HG02885 (cell line): ENCODE measurements around the gene HBZ.
"Not testable (repeated sequence)": the region's sequence is repeated elsewhere in the genome, so short reads cannot be mapped to it uniquely, and the experiment has no call there.

Experiments
- ATAC-seq: cut with Tn5 transposase; IDR thresholded peaks from one replicate; pipeline ENCODE4 v1.9.1; 2021; ENCODE audit warnings: mild to moderate bottlenecking; ENCODE audit not compliant: unreplicated experiment, poor library complexity

Gene HBZ

GRCh38 chr16:132120-132519 lies 20.3 kb upstream of the HBZ start:
- ATAC-seq, result no peak

GRCh38 chr16:133716-134115 lies 18.7 kb upstream of the HBZ start:
- ATAC-seq, result no peak

GRCh38 chr16:138049-138417 lies 14.4 kb upstream of the HBZ start:
- ATAC-seq, result no peak

DNA sequence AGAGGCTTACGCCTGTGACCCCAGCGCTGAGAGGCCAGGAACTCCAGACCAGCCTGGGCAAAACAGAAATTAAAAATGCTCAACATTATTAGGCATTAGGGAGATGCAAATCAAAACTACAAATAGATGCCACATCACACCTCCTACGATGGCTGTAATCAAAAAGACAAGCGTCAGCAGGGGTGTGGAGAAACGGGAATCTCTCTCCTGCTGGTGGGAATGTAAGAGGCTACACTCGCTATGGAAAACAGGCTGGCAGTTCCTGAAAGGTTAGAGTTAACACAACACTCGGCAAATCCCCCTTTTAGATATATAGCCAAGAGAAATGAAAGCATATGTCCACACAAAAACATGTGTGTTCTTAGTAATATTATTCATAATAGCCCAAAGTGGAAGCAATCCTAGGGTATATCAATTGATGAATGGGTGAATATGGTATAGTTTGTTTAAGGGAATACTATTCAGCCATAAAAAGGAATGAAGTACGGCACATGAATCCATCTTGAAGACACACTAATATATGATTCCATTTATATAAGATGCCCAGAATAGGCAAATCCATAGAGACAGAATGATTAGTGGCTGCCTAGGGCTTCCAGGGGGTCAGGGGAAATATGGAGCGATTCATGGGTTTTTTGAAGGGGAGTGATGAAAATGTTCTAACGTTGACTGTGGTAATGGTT lies 12.1 kb upstream of the HBZ start:
- no peak for ATAC-seq

DNA sequence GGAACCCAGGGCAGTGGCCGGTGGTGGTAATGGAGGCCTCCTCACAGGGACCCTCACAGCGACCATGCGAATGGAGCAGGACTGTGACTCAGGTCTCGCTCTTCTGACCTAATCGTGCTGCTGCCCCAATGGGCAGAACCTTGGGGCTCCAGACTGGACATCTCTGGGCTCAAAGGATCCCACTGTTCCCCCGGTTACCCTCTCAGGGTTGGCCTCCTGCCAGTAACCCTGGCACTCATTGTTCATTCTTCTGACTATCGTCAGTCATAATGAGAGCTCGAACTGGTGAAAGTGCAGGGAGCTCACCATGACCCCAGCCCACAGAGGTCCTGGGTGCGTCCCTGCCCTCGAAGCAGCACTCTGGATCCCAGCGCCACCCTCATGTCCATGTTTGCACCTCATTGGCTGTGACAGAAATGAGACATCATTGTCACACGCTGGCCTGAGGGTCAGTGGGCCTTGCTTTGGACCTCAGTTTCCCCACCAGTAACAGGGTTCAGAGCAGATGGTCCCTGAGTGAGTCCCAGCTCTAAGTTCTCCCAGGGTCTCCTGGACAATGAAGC lies 10.0 kb upstream of the HBZ start:
- no peak for ATAC-seq

DNA sequence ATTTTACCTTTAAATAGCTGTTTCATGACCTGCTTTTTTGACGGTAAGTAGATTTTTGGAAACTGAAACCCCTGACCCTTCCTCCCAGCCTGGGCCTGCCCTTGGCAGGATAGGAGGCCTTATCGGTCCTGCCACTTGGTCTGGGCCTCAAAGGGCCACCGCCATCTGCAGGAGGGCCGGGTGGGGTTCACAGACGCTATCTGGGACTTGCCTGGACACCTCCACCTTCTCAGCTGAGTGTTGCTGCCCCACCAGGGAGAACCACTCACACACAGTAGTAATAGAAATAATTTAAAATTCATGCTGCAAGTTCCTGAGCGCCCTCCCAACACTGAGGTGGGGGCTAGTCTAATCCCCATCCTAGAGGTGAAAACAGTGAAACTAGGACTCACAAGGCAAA lies 9.4 kb upstream of the HBZ start:
- no peak for ATAC-seq

DNA sequence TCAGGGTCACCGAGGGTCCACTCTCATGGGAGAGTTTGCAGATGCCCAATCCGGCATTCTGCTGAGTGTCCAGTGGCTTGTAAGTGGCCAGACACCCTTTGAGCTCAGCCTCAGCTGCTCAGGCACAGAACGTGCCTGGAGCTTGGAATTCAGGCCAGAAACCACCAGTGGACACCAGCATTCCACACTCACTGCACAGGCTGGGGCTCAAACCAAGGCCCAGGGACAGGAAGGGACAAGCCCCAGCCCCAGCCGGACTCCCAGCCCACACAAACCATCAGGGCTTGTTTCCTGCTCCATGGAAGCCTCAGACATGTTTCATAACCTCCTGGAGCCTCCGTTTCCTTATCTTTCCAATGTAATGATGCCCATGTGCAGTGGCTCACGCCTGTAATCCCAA lies 9.0 kb upstream of the HBZ start:
- ATAC-seq, result no peak

DNA sequence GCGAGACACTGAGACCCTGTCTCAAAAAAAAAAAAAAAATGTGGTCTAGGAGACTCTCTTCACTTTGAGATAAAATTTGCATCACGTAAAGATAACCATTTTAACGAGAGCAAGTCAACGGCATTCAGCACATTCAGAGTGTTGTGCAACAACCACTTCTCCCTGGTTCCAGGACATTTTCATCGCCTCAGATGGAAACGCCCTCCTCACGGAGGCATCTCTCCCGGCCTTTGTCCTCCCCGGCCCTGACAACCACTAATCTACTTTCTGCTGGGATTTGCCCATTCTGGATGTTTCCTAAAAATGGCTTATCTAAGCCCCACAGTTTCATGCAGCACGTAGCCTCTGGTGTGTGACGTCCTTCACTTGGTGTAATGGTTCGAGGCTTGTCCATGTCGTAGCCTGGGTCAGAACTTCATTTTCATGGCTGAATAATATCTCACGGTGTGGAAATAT lies 7.6 kb upstream of the HBZ start:
- ATAC-seq, result no peak

GRCh38 chr16:146646-147045 lies 5.8 kb upstream of the HBZ start:
- ATAC-seq, result no peak

DNA sequence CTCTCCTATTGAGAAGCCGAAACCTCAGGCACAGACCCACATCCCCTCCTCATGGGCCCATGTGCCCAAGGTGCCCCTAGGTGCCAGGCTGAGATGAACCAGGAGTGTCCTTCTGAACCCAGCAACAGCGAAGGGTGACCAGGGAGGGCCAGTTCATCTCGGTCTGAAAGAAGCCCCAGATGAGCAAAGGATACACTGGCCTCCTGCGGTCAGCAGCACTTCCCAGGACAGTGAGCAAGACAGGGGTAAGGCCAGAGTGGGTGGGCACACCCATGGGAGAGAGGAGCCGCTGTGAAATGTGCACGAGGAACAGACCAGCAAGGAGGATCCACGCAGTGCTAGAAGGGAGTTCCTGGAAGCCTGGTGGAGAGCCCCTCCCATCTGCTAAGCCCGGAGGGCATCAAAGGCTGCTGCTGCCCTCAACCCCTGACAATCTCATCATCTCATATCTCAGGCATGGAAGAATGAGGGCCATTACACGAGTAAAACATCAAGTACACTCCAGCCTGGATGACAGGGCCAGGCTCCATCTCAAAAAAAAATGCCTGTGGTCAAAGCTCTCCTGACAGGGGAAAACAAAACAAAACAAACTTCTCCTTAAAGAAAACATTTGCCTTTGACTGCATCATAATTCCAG lies 3.3 kb upstream of the HBZ start:
- no peak for ATAC-seq

DNA sequence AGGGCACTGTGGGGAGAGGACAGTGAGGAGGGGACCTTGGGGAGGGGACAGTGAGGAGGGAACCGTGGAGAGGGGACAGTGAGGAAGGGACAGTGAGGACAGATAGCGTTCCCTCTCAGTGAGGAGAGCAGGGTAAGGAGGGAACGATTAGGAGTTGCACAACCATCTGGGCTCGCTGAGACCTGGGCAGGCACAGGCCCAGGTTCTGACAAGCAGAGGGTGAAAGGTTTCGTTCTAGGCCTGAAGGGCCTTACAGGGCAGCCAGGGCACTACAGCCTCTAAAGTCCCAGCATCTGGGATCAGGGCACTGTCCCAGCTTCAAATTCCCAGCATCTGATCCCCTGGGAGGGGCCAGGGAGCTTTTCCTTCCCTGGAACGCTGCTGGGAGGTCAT lies 681 bp downstream of the HBZ start:
- not testable (repeated sequence) for ATAC-seq

DNA sequence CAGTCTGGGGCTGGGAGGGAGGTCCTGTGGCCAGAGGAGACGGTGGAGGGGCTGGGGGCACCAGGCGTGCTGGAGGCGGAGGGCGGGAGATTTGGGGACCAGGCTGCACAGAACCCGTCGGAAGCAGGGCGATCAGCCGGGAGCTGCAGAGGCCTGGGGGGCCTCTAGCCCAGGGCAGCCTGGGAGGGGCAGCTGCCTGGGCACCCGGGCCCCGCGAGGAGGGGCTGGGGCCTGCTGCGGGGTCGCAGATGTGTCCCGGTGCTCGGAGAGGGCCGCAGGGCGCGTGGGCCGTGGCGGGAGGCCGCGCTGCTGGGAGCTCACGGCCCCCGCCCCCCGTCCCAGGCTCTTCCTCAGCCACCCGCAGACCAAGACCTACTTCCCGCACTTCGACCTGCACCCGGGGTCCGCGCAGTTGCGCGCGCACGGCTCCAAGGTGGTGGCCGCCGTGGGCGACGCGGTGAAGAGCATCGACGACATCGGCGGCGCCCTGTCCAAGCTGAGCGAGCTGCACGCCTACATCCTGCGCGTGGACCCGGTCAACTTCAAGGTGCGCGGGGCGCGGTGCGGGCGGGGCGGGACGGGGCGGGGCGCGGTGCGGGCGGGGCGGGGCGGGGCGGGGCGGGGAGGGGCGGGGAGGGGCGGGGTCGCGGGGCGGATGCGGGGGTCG lies 1.2 kb downstream of the HBZ start:
- not testable (repeated sequence) for ATAC-seq

DNA sequence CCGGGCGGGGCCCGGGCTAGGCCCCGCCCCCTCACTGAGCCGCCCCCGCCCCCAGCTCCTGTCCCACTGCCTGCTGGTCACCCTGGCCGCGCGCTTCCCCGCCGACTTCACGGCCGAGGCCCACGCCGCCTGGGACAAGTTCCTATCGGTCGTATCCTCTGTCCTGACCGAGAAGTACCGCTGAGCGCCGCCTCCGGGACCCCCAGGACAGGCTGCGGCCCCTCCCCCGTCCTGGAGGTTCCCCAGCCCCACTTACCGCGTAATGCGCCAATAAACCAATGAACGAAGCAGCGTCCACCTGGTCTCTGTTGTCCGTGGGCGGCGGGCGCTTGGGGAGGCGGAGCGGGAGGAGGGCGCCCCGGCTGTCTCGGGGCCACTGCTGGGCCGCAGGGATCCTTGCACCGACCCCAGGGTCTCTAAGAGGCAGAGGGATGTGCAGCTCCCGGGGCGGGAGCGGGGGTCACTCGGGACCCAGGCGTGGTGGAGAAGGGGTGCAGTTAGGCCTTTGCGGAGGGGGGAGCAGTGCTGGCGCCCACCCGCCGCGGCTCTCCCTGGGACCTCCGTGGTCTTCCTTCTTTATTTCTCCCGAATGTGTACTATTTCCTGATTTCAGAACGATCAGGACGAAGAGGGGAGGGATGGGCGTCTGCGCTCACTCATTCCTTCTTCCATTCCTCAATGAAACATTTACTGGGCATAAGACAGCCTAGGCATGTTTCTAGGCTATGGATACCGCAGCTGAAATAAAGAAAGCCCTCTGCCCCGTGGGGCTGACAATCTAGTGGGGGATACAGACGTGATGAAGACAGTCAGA lies 2.0 kb downstream of the HBZ start:
- no peak for ATAC-seq

DNA sequence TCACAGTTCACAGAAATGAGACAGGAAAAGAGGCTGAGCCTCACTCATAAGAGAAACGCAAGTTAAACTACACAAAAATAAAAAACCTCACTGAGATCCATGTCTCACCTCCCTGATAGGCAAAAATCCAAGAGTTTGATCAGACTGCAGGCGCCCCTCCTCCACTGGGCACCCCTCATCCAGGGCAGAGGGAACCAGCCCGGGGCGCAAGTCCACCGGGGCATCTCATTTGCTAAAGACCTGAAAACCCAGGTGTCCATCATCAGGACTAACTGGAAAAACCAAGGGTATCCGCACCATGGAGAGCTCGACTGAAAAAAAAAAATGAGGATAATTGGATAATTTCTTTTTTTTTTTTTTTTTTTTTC lies 2.6 kb downstream of the HBZ start:
- no peak for ATAC-seq

- ATAC-seq, result no peak
Measured at GRCh38 chr16:159136-159849, 6.8 kb downstream of the HBZ start.

GRCh38 chr16:160242-160641 lies 7.8 kb downstream of the HBZ start:
- not testable (repeated sequence) for ATAC-seq

DNA sequence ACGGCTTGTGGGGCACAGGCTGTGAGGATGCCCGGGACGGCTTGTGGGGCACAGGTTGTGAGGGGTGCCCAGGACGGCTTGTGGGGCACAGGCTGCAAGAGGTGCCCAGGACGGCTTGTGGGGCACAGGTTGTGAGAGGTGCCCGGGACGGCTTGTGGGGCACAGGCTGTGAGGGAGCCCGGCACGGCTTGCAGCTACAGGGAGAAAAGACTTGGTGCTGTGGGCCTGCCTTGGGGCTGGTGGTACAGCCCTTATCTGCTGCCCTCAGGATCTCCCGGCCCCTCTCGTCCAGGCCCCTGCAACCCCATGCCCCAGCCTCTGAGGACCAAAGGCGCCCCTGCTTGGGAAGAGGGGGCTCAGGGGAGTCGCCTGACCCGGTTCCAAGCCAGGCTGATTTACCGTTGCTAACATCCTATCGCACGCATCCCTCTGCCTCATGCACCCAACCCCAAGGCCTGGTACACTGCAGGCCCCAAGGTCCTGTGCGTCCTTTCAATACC lies 8.3 kb downstream of the HBZ start:
- ATAC-seq, result no peak

- ATAC-seq, result no peak
Measured at GRCh38 chr16:162271-162991, 10.0 kb downstream of the HBZ start.

- not testable (repeated sequence) for ATAC-seq
Measured at GRCh38 chr16:163139-163538, 10.7 kb downstream of the HBZ start.
